Type B pancreatic cell (in vitro differentiated cells): ENCODE measurements around the gene ADAM19. TPM values are rescaled to one million over a fixed set of nuclear protein-coding genes. Genes with fewer than 3 reads are reported as not detected.

ENCODE experiments used
- DNase-seq: peaks from one replicate; pipeline ENCODE4 v3.0.0; 2021; ENCODE audit warnings: mixed read lengths; ENCODE audit not compliant: unreplicated experiment; ENCODE audit errors: extremely low spot score
- H3K27ac Mint-ChIP-seq: 2 replicates; pipeline ENCODE4 v1.8.0; 2021; ENCODE audit warnings: mild to moderate bottlenecking, mixed read lengths
- H3K27me3 Mint-ChIP-seq: 2 replicates; pipeline ENCODE4 v1.8.0; 2021; ENCODE audit warnings: mixed read lengths
- H3K36me3 Mint-ChIP-seq: 2 replicates; pipeline ENCODE4 v1.8.0; 2021; ENCODE audit warnings: mixed read lengths
- H3K4me1 Mint-ChIP-seq: one replicate; pipeline ENCODE4 v1.8.0; 2021; ENCODE audit warnings: mixed read lengths; ENCODE audit not compliant: unreplicated experiment
- H3K4me3 Mint-ChIP-seq: 2 replicates; pipeline ENCODE4 v1.8.0; 2021; ENCODE audit warnings: mild to moderate bottlenecking, mixed read lengths
- H3K9me3 Mint-ChIP-seq: 2 replicates; pipeline ENCODE4 v1.8.0; 2021; ENCODE audit warnings: mixed read lengths
- CTCF ChIP-seq: fragments of 200-600 bp; sonication (generic); conservative IDR thresholded peaks from 2 replicates; pipeline ENCODE4 v1.5.0; 2021; ENCODE audit warnings: antibody characterized with exemption, mild to moderate bottlenecking
- total RNA-seq: library from RNA; stranded (reverse); gene quantifications from 2 replicates; pipeline ENCODE4 v1.2.1, GENCODE V29; 2021; ENCODE audit warnings: low replicate concordance

The ADAM19 gene
- total RNA-seq, 1 donor from 2014 or later, result 15.8 TPM

GRCh38 chr5:157552650-157553049 lies 22.9 kb downstream of the ADAM19 start:
- Mint-ChIP-seq H3K4me1 (peaks cover 20% of the 10 kb centered on the region), H3K27me3 (no peaks in the 10 kb centered on the region), H3K36me3 (peaks cover 3% of the 10 kb centered on the region), H3K27ac (no peak overlapping the region), H3K4me3 (no peak overlapping the region), H3K9me3 (peaks cover 7% of the 10 kb centered on the region)
- no peak for TF ChIP-seq CTCF
- DNase-seq, result no peak

GRCh38 chr5:157550663-157551062 lies 24.9 kb downstream of the ADAM19 start:
- no peak for DNase-seq
- Mint-ChIP-seq H3K4me3 (no peak overlapping the region), H3K27me3 (no peaks in the 10 kb centered on the region), H3K9me3 (peaks cover 5% of the 10 kb centered on the region), H3K27ac (no peak overlapping the region), H3K4me1 (peaks cover 16% of the 10 kb centered on the region), H3K36me3 (peaks cover 1% of the 10 kb centered on the region)
- TF ChIP-seq CTCF, result no peak

GRCh38 chr5:157549954-157550549 lies 25.5 kb downstream of the ADAM19 start:
- TF ChIP-seq CTCF, result no peak
- H3K4me1 Mint-ChIP-seq, result peaks cover 10% of the 10 kb centered on the region
- no peaks in the 10 kb centered on the region for H3K27me3 Mint-ChIP-seq
- DNase-seq, result no peak
- H3K4me3 Mint-ChIP-seq, result no peak overlapping the region
- H3K36me3 Mint-ChIP-seq, result no peaks in the 10 kb centered on the region
- peaks cover 5% of the 10 kb centered on the region for H3K9me3 Mint-ChIP-seq
- H3K27ac Mint-ChIP-seq, result no peak overlapping the region

- no peak for DNase-seq
- Mint-ChIP-seq H3K4me1 (peaks cover 8% of the 10 kb centered on the region), H3K27ac (no peak overlapping the region), H3K9me3 (peaks cover 5% of the 10 kb centered on the region), H3K36me3 (no peaks in the 10 kb centered on the region), H3K27me3 (no peaks in the 10 kb centered on the region), H3K4me3 (no peak overlapping the region)
- TF ChIP-seq CTCF, result no peak
Measured at GRCh38 chr5:157549283-157549629, 26.3 kb downstream of the ADAM19 start.

- H3K9me3 Mint-ChIP-seq, result peaks cover 5% of the 10 kb centered on the region
- no peak for TF ChIP-seq CTCF
- no peaks in the 10 kb centered on the region for H3K36me3 Mint-ChIP-seq
- no peak overlapping the region for H3K4me3 Mint-ChIP-seq
- H3K27me3 Mint-ChIP-seq, result no peaks in the 10 kb centered on the region
- no peak for DNase-seq
- peaks cover 5% of the 10 kb centered on the region for H3K4me1 Mint-ChIP-seq
- no peak overlapping the region for H3K27ac Mint-ChIP-seq
Measured at GRCh38 chr5:157548513-157549282, 26.9 kb downstream of the ADAM19 start.
